ENCODE measurements around the gene ASAH2B. TPM values are rescaled to one million over a fixed set of nuclear protein-coding genes. Genes with fewer than 3 reads are reported as not detected.
A peak's percentile ranks its signal among the peaks of the same experiment; 100 is the strongest.
"Not testable (repeated sequence)": the region's sequence is repeated elsewhere in the genome, so short reads cannot be mapped to it uniquely, and the experiment has no call there.

The ASAH2B gene
- total RNA-seq, 1 experiment from 2014 or later: 3.8 TPM

DNA sequence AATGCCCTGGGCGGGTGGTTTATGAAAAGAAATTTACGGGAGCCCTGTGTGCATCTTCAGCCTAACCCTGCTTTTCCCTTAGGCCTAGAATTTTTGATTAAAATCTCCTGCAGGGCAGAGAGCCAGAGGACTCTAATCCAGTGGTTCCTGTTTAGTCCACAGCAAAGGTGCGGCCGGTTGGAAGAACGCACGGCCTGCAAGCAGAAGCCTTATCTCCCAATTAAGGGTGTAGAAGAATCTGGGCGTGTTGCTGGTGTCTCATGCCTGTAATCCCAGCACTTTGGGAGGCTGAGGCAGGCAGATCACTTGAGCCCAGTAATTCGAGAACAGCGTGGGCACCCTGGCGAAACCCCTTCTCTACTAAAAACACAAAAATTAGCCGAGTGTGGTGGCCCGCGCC lies 29.5 kb upstream of the ASAH2B start:
- H3K4me2 ChIP-seq; H3K27ac ChIP-seq; H3K4me3 ChIP-seq; H3K27me3 ChIP-seq (ENCODE audit: insufficient read depth, low read depth); DNase-seq; H3K79me2 ChIP-seq (ENCODE audit: low read depth); H4K20me1 ChIP-seq (ENCODE audit: insufficient read depth); intact Hi-C loops (cut with micrococcal nuclease; ENCODE audit: unreplicated experiment); H3K9me3 ChIP-seq (ENCODE audit: insufficient read depth, low read depth); H3F3A ChIP-seq (ENCODE audit: insufficient read depth, low read depth); H3K4me1 ChIP-seq (replicated peaks; ENCODE audit: insufficient read depth); H2AFZ ChIP-seq; H3K9me2 ChIP-seq (ENCODE audit: insufficient read depth); CTCF ChIA-PET; POLR2A ChIA-PET (ENCODE audit: unreplicated experiment); H3K36me3 ChIP-seq (ENCODE audit: low read depth); BruUV-seq (replicated peaks): not testable (repeated sequence)

- H2AFZ ChIP-seq; H3K9me2 ChIP-seq (ENCODE audit: insufficient read depth); H3K27me3 ChIP-seq (ENCODE audit: insufficient read depth, low read depth); POLR2A ChIA-PET (ENCODE audit: unreplicated experiment); BruUV-seq (replicated peaks); H3K79me2 ChIP-seq (ENCODE audit: low read depth); H3K27ac ChIP-seq; H3K36me3 ChIP-seq (ENCODE audit: low read depth); intact Hi-C loops (cut with micrococcal nuclease; ENCODE audit: unreplicated experiment); H3F3A ChIP-seq (ENCODE audit: insufficient read depth, low read depth); DNase-seq; H3K4me1 ChIP-seq (replicated peaks; ENCODE audit: insufficient read depth); H4K20me1 ChIP-seq (ENCODE audit: insufficient read depth); H3K4me2 ChIP-seq; H3K9me3 ChIP-seq (ENCODE audit: insufficient read depth, low read depth); CTCF ChIA-PET; H3K4me3 ChIP-seq: not testable (repeated sequence)
Observed at GRCh38 chr10:50723812-50724211, 15.9 kb upstream of the ASAH2B start.

DNA sequence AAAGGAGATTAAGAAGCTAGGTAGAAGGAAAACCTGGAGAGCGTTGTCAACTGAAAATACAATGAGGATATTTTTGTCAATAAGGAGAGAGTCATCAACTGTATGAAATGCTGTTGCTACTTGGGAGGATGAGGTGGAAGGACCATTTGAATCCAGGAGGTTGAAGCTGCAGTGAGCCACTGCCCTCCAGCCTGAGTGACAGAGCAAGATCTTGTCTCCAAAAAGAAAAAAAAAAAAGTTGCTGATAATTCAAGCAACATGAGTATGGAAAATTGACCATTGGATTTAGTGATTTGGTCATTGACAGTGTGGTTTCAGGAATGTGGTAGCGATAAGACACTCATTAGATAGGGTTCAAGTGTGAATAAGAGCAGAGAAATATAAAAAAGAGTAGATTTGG lies 11.6 kb upstream of the ASAH2B start:
- H3K9me2 ChIP-seq (ENCODE audit: insufficient read depth); H3K27ac ChIP-seq; DNase-seq; H3F3A ChIP-seq (ENCODE audit: insufficient read depth, low read depth); intact Hi-C loops (cut with micrococcal nuclease; ENCODE audit: unreplicated experiment); H3K79me2 ChIP-seq (ENCODE audit: low read depth); H3K4me1 ChIP-seq (replicated peaks; ENCODE audit: insufficient read depth); H3K36me3 ChIP-seq (ENCODE audit: low read depth); H3K4me3 ChIP-seq; H2AFZ ChIP-seq; POLR2A ChIA-PET (ENCODE audit: unreplicated experiment); H3K4me2 ChIP-seq; BruUV-seq (replicated peaks); H3K9me3 ChIP-seq (ENCODE audit: insufficient read depth, low read depth); CTCF ChIA-PET; H4K20me1 ChIP-seq (ENCODE audit: insufficient read depth); H3K27me3 ChIP-seq (ENCODE audit: insufficient read depth, low read depth): not testable (repeated sequence)

- H3K27me3 ChIP-seq (ENCODE audit: insufficient read depth, low read depth); H3F3A ChIP-seq (ENCODE audit: insufficient read depth, low read depth); intact Hi-C loops (cut with micrococcal nuclease; ENCODE audit: unreplicated experiment); H3K9me2 ChIP-seq (ENCODE audit: insufficient read depth); H3K4me1 ChIP-seq (replicated peaks; ENCODE audit: insufficient read depth); H3K36me3 ChIP-seq (ENCODE audit: low read depth); H3K79me2 ChIP-seq (ENCODE audit: low read depth); H4K20me1 ChIP-seq (ENCODE audit: insufficient read depth); DNase-seq; H3K9me3 ChIP-seq (ENCODE audit: insufficient read depth, low read depth): not testable (repeated sequence)
- CTCF ChIA-PET: interaction anchor here (0.6 kb wide), 1 partner anchor 249 kb away, joined by 3 read pairs; no protein-coding TSS in a partner anchor
- Histone ChIP-seq H3K4me2 (peak overlapping the region; percentile 85), H3K4me3 (peak overlapping the region; percentile 85), H3K27ac (0 out of 2 replicates have a peak overlapping the region, but pooled peaks have one; percentile 17), H2AFZ (peak overlapping the region; percentile 93)
- POLR2A ChIA-PET (ENCODE audit: unreplicated experiment): interaction anchor here (0.7 kb wide), 1 partner anchor 515 kb away, joined by 3 read pairs; no protein-coding TSS in a partner anchor
- BruUV-seq (replicated peaks): TSS peak; percentile 90
Observed at GRCh38 chr10:50738987-50739617, 634 bp upstream of the ASAH2B start.

- H3K27me3 ChIP-seq (ENCODE audit: insufficient read depth, low read depth): no peaks in the 10 kb centered on the region
- peak overlapping the region; percentile 85 for H3K4me3 ChIP-seq
- no peaks in the 10 kb centered on the region for H3F3A ChIP-seq (ENCODE audit: insufficient read depth, low read depth)
- 0 out of 2 replicates have a peak overlapping the region, but pooled peaks have one; percentile 17 for H3K27ac ChIP-seq
- no TSS peak for BruUV-seq (replicated peaks)
- H3K9me3 ChIP-seq (ENCODE audit: insufficient read depth, low read depth): no peaks in the 10 kb centered on the region
- POLR2A ChIA-PET (ENCODE audit: unreplicated experiment): interaction anchor here (0.6 kb wide), 1 partner anchor 103 kb away, joined by 3 read pairs; no protein-coding TSS in a partner anchor
- H3K36me3 ChIP-seq (ENCODE audit: low read depth): no peaks in the 10 kb centered on the region
- CTCF ChIA-PET: no interaction called here
- peak overlapping the region; percentile 93 for H2AFZ ChIP-seq
- intact Hi-C loops (cut with micrococcal nuclease; ENCODE audit: unreplicated experiment): loop anchor here (10.0 kb wide), 1 partner anchor 175 kb away; no protein-coding TSS in a partner anchor
- H3K79me2 ChIP-seq (ENCODE audit: low read depth): 0 out of 2 replicates have a peak, but pooled peaks cover 5% of the 10 kb centered on the region
- 0 out of 2 replicates have a peak, but pooled peaks cover 4% of the 10 kb centered on the region for H3K9me2 ChIP-seq (ENCODE audit: insufficient read depth)
- peak in 1 of 2 experiments; percentile 43 for DNase-seq
- H3K4me2 ChIP-seq: peak overlapping the region; percentile 85
- H4K20me1 ChIP-seq (ENCODE audit: insufficient read depth): no peaks in the 10 kb centered on the region
- peaks cover 5% of the 10 kb centered on the region for H3K4me1 ChIP-seq (replicated peaks; ENCODE audit: insufficient read depth)
- no peak for TF ChIP-seq EZH2 (IDR thresholded peaks at IDR 0.05; ENCODE audit: low read depth)
- no peak for TF ChIP-seq CTCF (conservative IDR thresholded peaks at IDR 0.05)
Observed at GRCh38 chr10:50740293-50740648, 535 bp downstream of the ASAH2B start.

GRCh38 chr10:50742820-50743219 lies 3.1 kb downstream of the ASAH2B start:
- H3K36me3 ChIP-seq (ENCODE audit: low read depth); H3K9me2 ChIP-seq (ENCODE audit: insufficient read depth); H3K27me3 ChIP-seq (ENCODE audit: insufficient read depth, low read depth); BruUV-seq (replicated peaks); CTCF ChIA-PET; H3K4me2 ChIP-seq; H3K4me1 ChIP-seq (replicated peaks; ENCODE audit: insufficient read depth); H3F3A ChIP-seq (ENCODE audit: insufficient read depth, low read depth); H3K79me2 ChIP-seq (ENCODE audit: low read depth); H4K20me1 ChIP-seq (ENCODE audit: insufficient read depth); H3K27ac ChIP-seq; POLR2A ChIA-PET (ENCODE audit: unreplicated experiment); H3K4me3 ChIP-seq; H2AFZ ChIP-seq; H3K9me3 ChIP-seq (ENCODE audit: insufficient read depth, low read depth); DNase-seq: not testable (repeated sequence)
- intact Hi-C loops (cut with micrococcal nuclease; ENCODE audit: unreplicated experiment): loop anchor here (10.0 kb wide), 1 partner anchor 178 kb away; no protein-coding TSS in a partner anchor

Data from PC-9 (cell line).